Omental fat pad (tissue), 4 donors: ENCODE results near the gene BOK. TPM values are rescaled to one million over a fixed set of nuclear protein-coding genes. Genes with fewer than 3 reads are reported as not detected.

Experiments
- ATAC-seq: fragments of 150-250 bp; one replicate; pipeline ENCODE4 v1.9.1; 2016; ENCODE audit warnings: mild to moderate bottlenecking, moderate library complexity; ENCODE audit not compliant: low FRiP score
- DNase-seq: peaks from one replicate; pipeline ENCODE4 v3.0.0-alpha.2; 2019; ENCODE audit warnings: low spot score
- total RNA-seq, 4 donors: library from RNA; depleted of rRNA; stranded (reverse); fragments of >200 nt; gene quantifications; one replicate each; pipeline ENCODE4 v1.1.0, GENCODE V29; 2016
- TF ChIP-seq, protein P1 (sequence below), 3 donors: fragments of 450-650 bp; IDR thresholded peaks; one replicate each; pipeline ENCODE4 v1.5.1; 2016 to 2017; ENCODE audit warnings: antibody characterized with exemption in 3 of 3, mild to moderate bottlenecking in 3 of 3, moderate library complexity in 2 of 3

BOK gene
- total RNA-seq, 4 donors from 2014 or later = 79.6 to 179 (median 88.2) TPM

DNA sequence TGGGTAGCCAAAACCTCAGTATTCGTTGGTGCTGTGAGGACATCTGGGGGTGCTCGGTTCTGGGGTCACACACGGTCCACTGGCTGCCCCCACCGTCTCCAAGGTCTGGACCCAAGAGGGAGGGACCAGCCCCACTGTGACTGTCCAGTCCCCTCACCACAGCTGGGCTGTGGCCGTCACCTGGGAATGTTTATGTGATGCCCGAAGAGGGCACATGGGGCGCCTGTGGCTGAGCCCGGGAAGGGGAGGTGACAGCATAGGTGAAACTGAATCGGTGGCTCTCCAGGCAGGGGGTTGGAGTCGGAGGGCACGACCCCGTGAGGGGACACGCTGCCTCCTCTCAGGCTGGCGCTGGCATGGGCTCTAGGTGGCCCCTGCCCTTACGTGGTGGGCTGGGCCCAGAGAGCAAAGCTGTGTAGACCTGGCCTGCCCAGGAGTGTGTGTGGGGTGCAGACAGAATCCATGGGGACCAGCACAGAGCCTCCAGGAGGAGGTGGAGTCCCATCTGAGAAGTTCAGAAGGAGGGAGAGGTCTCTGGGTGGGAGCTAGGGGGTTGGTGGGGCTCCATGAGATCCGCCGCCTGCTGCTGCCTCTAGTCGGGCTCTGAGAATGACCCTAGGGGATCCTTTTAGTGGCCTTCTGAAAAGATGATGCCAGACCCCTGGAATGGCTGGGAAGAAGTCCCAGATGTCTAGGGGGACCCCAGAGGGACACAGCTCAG, 1.8 kb downstream of the BOK start:
- ATAC-seq (no peak), DNase-seq (no peak)
- TF ChIP-seq, protein P1, sequence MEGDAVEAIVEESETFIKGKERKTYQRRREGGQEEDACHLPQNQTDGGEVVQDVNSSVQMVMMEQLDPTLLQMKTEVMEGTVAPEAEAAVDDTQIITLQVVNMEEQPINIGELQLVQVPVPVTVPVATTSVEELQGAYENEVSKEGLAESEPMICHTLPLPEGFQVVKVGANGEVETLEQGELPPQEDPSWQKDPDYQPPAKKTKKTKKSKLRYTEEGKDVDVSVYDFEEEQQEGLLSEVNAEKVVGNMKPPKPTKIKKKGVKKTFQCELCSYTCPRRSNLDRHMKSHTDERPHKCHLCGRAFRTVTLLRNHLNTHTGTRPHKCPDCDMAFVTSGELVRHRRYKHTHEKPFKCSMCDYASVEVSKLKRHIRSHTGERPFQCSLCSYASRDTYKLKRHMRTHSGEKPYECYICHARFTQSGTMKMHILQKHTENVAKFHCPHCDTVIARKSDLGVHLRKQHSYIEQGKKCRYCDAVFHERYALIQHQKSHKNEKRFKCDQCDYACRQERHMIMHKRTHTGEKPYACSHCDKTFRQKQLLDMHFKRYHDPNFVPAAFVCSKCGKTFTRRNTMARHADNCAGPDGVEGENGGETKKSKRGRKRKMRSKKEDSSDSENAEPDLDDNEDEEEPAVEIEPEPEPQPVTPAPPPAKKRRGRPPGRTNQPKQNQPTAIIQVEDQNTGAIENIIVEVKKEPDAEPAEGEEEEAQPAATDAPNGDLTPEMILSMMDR (IDR thresholded peaks at IDR 0.05) = no peak

DNA sequence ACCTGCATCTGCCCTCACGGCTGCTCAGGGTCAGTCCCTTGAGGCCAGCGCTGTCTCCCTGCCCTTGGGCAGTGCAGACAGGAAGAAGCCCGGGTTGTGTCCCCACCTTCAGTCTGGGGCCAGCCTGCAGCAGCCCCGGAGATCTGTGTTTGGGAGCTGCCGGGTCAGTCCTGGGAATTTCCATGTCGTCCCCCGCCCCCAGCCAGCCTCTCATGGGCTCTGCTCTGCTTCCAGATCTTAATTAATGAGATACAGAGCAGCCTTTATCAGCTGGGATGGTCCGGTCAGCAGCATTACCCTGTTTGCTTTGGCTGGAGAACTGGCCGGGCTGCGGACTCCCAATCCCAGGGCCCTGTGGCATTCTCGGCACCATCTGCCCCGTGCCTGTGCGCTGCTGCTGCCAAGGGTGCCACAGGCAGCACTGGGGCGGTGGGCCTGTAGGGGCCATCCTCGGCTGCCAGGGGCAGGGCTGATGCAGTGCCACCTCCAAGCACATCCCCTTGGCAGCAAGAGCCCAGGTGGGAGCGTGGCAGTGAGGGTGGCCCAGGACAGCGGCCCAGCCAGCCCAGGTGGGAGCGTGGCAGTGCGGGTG, 2.4 kb downstream of the BOK start:
- TF ChIP-seq, protein P1 (IDR thresholded peaks at IDR 0.05) = no peak
- DNase-seq (no peak), ATAC-seq (peak; percentile 12)

- TF ChIP-seq, protein P1 (IDR thresholded peaks at IDR 0.05) = no peak
- DNase-seq (peak; percentile 45), ATAC-seq (peak; percentile 81)
Measured at GRCh38 chr2:241561832-241562231, 3.3 kb downstream of the BOK start.

- no peak for ATAC-seq
- TF ChIP-seq, protein P1 (IDR thresholded peaks at IDR 0.05) = no peak
- no peak for DNase-seq
Measured at GRCh38 chr2:241562269-241562891, 3.8 kb downstream of the BOK start.

DNA sequence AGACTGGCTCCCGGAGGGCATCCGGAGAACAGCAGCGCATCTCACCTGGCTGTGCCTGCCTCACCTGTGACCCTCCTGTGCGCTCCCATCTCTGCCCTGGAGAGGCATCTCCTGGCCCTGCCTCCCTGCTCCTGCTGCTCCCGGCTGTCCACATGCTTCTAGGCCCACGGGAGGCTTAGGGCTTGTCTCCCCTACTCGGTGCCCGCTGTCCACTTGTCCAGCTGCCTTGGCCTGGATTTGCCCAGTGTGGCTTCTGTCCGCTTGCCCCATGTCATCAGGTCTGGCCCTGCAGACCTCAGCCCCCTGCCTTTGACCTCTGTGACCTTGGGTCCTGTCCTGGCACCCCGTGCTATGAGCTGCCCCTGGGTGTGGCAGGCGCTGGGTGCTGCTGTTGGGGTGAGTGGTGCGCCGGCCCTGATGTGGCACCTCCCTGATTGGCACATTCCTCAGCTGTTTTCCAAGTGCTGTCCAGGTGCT, 4.5 kb downstream of the BOK start:
- ATAC-seq = no peak
- TF ChIP-seq, protein P1 (IDR thresholded peaks at IDR 0.05) = no peak
- no peak for DNase-seq

DNA sequence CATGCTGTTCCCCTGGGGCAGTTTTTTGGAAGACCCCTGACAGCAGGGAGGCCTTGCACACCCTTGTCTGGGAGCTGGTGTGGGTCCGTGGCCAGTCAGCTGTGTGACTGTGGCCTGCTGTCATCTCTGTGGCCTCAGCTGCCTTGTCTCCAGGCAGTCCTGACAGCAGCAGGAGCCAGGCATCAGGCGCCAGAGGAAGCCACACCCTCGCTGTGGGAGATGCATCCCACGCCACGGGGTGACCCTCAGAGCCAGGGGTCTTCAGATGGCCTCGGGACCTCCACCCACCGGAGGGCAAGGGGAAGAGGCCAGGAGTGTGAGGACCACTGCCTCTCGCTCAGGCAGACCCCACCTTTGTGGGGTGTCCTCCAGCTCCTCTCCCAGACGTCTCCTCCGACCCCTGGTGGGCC, 5.0 kb downstream of the BOK start:
- TF ChIP-seq, protein P1 (IDR thresholded peaks at IDR 0.05) = no peak
- no peak for DNase-seq
- ATAC-seq = no peak
